CD4-positive, alpha-beta T cell treated with Interleukin-17A for 1 hour (primary cell): ENCODE results near the gene PTPRN2.
"Not testable (repeated sequence)": the region's sequence is repeated elsewhere in the genome, so short reads cannot be mapped to it uniquely, and the experiment has no call there.

Source experiments
- DNase-seq: peaks from one replicate; pipeline ENCODE4 v3.0.0-alpha.2; 2020

The PTPRN2 gene

GRCh38 chr7:158530800-158531609 is 56.6 kb downstream of the PTPRN2 start:
- no peak for DNase-seq

- no peak for DNase-seq
Observed at GRCh38 chr7:158529181-158530096, 58.2 kb downstream of the PTPRN2 start.

- DNase-seq, result no peak
Observed at GRCh38 chr7:158527915-158528502, 59.6 kb downstream of the PTPRN2 start.

- DNase-seq, result no peak
Observed at GRCh38 chr7:158527495-158527894, 60.1 kb downstream of the PTPRN2 start.

GRCh38 chr7:158527038-158527437 is 60.6 kb downstream of the PTPRN2 start:
- DNase-seq, result no peak

- DNase-seq, result no peak
Observed at GRCh38 chr7:158526531-158526930, 61.1 kb downstream of the PTPRN2 start.

GRCh38 chr7:158525648-158526484 is 61.8 kb downstream of the PTPRN2 start:
- no peak for DNase-seq

- no peak for DNase-seq
Observed at GRCh38 chr7:158524749-158525635, 62.6 kb downstream of the PTPRN2 start.

- DNase-seq, result not testable (repeated sequence)
Observed at GRCh38 chr7:158524286-158524685, 63.3 kb downstream of the PTPRN2 start.

GRCh38 chr7:158523877-158524276 is 63.7 kb downstream of the PTPRN2 start:
- DNase-seq, result not testable (repeated sequence)

- DNase-seq, result not testable (repeated sequence)
Observed at GRCh38 chr7:158523165-158523856, 64.3 kb downstream of the PTPRN2 start.

GRCh38 chr7:158521795-158522194 is 65.8 kb downstream of the PTPRN2 start:
- DNase-seq, result not testable (repeated sequence)

GRCh38 chr7:158520825-158521224 is 66.8 kb downstream of the PTPRN2 start:
- DNase-seq, result no peak

GRCh38 chr7:158519633-158520174 is 67.9 kb downstream of the PTPRN2 start:
- no peak for DNase-seq

GRCh38 chr7:158518980-158519632 is 68.5 kb downstream of the PTPRN2 start:
- DNase-seq, result no peak

GRCh38 chr7:158517571-158517970 is 70.1 kb downstream of the PTPRN2 start:
- no peak for DNase-seq

GRCh38 chr7:158517072-158517471 is 70.6 kb downstream of the PTPRN2 start:
- no peak for DNase-seq

- no peak for DNase-seq
Observed at GRCh38 chr7:158516524-158516923, 71.1 kb downstream of the PTPRN2 start.

GRCh38 chr7:158512869-158513268 is 74.8 kb downstream of the PTPRN2 start:
- DNase-seq, result no peak

- DNase-seq, result no peak
Observed at GRCh38 chr7:158512042-158512441, 75.6 kb downstream of the PTPRN2 start.
